Esophagus muscularis mucosa (tissue), 4 donors: ENCODE measurements around the gene MAP3K3. TPM values are rescaled to one million over a fixed set of nuclear protein-coding genes. Genes with fewer than 3 reads are reported as not detected.

Experiments used
- DNase-seq: peaks from one replicate; pipeline ENCODE4 v3.0.0-alpha.2; 2017; ENCODE audit errors: extremely low spot score
- H3K27ac ChIP-seq, 4 donors: fragments of 200-600 bp; sonication (generic); replicated peaks in 1 of 4; 1 replicate in 3 of 4; 2 replicates in 1 of 4; pipeline ENCODE4 v1.5.1; 2016 to 2019; ENCODE audit warnings: mild to moderate bottlenecking in 1 of 4
- H3K27me3 ChIP-seq, 4 donors: fragments of 200-600 bp; sonication (generic); one replicate each; pipeline versions ENCODE4 v1.5.1 to v1.6.0; 2016 to 2019
- H3K36me3 ChIP-seq, 4 donors: fragments of 200-600 bp; sonication (generic); one replicate each; pipeline ENCODE4 v1.5.1; 2016 to 2019
- H3K4me1 ChIP-seq, 4 donors: fragments of 200-600 bp; sonication (generic); one replicate each; pipeline ENCODE4 v1.5.1; 2016 to 2019
- H3K4me3 ChIP-seq, 4 donors: fragments of 200-600 bp; sonication (generic); 1 replicate in 2 of 4; 2 replicates in 2 of 4; pipeline ENCODE4 v1.5.1; 2016 to 2019; ENCODE audit warnings: mild to moderate bottlenecking in 4 of 4, moderate library complexity in 1 of 4
- H3K9me3 ChIP-seq, 4 donors: fragments of 200-600 bp; sonication (generic); 1 replicate in 3 of 4; 2 replicates in 1 of 4; pipeline ENCODE4 v1.5.1; 2016 to 2019
- CTCF ChIP-seq, 3 experiments: fragments of 200-600 bp in 2 of 3; fragments of 450-650 bp in 1 of 3; sonication (generic) in 2 of 3; IDR thresholded peaks; one replicate each; pipeline ENCODE4 v1.5.1; 2017 to 2019; ENCODE audit warnings: antibody characterized with exemption in 3 of 3, mild to moderate bottlenecking in 2 of 3, moderate library complexity in 1 of 3
- EP300 ChIP-seq: sonication (generic); formaldehyde crosslinking; IDR thresholded peaks from one replicate; pipeline ENCODE4 v1.6.1; 2017; ENCODE audit warnings: antibody characterized with exemption
- POLR2A ChIP-seq: fragments of 450-650 bp; IDR thresholded peaks from one replicate; pipeline ENCODE4 v1.6.1; 2017; ENCODE audit warnings: antibody characterized with exemption, moderate library complexity, mild to moderate bottlenecking, low read depth
- POLR2AphosphoS5 ChIP-seq, 2 donors: sonication (generic); formaldehyde crosslinking; IDR thresholded peaks; one replicate each; pipeline ENCODE4 v1.6.1; 2017; ENCODE audit warnings: antibody characterized with exemption in 2 of 2
- WGBS: methylation state at CpG from one replicate; pipeline ENCODE4 v1.1.5; 2018; 5-methylcytosine and 5-hydroxymethylcytosine counted together
- intact Hi-C: fragments of 100-400 bp; cut with DNase I; formaldehyde crosslinking; loops from one replicate; pipeline ENCODE4 v1.15.1; 2023
- total RNA-seq, 4 donors: library from RNA; depleted of rRNA; stranded (reverse); fragments of >200 nt; gene quantifications; one replicate each; pipeline versions ENCODE4 v1.1.0 to v1.2.1, GENCODE V29; 2016

MAP3K3 gene
- total RNA-seq, 4 donors from 2014 or later, result 67.7 to 132 (median 86.6) TPM

DNA sequence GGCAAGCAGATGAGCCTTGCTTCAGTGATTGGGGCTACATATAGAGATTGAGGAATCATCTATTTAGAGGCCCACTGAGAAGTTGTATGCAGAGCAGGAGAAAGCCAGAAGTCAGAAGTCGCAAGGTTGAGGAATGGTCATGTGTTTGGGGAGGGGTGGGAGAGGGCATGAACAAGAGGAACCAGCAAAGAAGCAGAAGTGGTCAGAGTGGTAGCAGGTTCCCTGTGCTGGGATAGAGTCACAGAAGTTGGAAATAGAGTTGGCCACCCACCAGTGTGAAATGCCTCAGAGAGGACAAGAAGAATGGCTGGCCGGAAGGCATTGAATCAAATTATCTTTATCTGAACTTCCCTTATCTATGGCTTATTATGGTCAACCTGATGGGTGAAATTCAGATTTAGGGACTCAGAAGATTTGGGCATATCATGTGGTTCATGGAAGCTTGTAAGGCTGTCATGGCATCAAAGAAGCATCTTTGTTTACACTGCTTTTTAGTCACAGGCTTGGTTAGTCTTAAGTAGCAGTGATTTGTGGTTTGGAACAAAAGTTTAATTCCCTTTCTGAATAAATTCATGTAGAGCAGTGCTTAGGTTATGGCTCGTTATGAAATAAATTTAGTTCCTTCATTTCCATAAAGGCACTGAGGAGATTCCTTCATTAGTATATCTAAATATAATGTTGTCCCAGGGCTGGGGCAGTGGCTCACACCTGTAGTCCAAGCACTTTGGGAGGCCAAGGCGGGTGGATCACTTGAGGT lies 19.7 kb downstream of the MAP3K3 start:
- H3K27me3 ChIP-seq, result no peaks in the 10 kb centered on the region
- H3K4me1 ChIP-seq, result peaks cover 20 to 40% (median 32%) of the 10 kb centered on the region in 4 donors
- 83% methylated on average over 4 of the region's 4 CpGs for WGBS
- intact Hi-C loops, result no loop called here
- no peaks in the 10 kb centered on the region for H3K9me3 ChIP-seq
- H3K36me3 ChIP-seq, result peaks cover 5 to 74% (median 37%) of the 10 kb centered on the region in 4 donors
- no peak for DNase-seq
- no peak overlapping the region for H3K27ac ChIP-seq
- peak in 1 of 2 donors; percentile 10 for TF ChIP-seq POLR2AphosphoS5 (IDR thresholded peaks at IDR 0.05)
- no peak for TF ChIP-seq CTCF (IDR thresholded peaks at IDR 0.05)
- no peak overlapping the region for H3K4me3 ChIP-seq

DNA sequence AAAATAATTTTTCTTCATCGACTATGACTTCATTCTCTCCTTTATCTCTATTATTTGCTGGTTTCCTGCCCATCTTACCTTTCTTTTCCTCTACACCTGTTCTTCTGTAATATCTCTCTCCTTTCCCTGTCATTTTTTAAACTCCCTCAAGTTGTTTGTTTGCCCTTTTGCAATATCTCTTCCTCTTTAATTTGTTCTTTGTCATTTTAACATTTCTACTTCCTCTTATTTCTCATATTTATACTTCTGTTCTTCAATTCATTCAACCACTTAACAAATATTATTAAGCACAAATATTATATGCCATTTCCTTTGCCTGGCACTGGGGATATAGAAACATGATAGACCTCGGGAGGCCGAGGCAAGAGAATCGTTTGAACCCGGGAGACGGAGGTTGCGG lies 22.6 kb downstream of the MAP3K3 start:
- no peak overlapping the region for H3K27ac ChIP-seq
- H3K4me1 ChIP-seq, result peaks cover 10 to 24% (median 19%) of the 10 kb centered on the region in 4 donors
- peaks cover 5 to 79% (median 45%) of the 10 kb centered on the region in 4 donors for H3K36me3 ChIP-seq
- DNase-seq, result no peak
- H3K27me3 ChIP-seq, result no peaks in the 10 kb centered on the region
- H3K9me3 ChIP-seq, result no peaks in the 10 kb centered on the region
- intact Hi-C loops, result no loop called here
- 92% methylated on average over 7 of the region's 7 CpGs for WGBS
- no peak overlapping the region for H3K4me3 ChIP-seq
- TF ChIP-seq EP300 (no peak), CTCF (IDR thresholded peaks at IDR 0.05) (no peak)

GRCh38 chr17:63645775-63646487 lies 23.7 kb downstream of the MAP3K3 start:
- WGBS, result 70% methylated on average over 5 of the region's 5 CpGs
- no peak for TF ChIP-seq POLR2AphosphoS5 (IDR thresholded peaks at IDR 0.05)
- TF ChIP-seq POLR2A, result no peak
- TF ChIP-seq EP300, result no peak
- TF ChIP-seq CTCF (IDR thresholded peaks at IDR 0.05), result no peak
- Histone ChIP-seq H3K27me3 (no peaks in the 10 kb centered on the region), H3K4me1 (peaks cover 5 to 22% (median 19%) of the 10 kb centered on the region in 4 donors), H3K4me3 (no peak overlapping the region), H3K9me3 (no peaks in the 10 kb centered on the region), H3K36me3 (peaks cover 5 to 83% (median 43%) of the 10 kb centered on the region in 4 donors), H3K27ac (peak overlapping the region in 1 of 4 donors; percentile 10)
- intact Hi-C loops, result no loop called here
- DNase-seq, result no peak

- no peak for TF ChIP-seq CTCF (IDR thresholded peaks at IDR 0.05)
- DNase-seq, result no peak
- Histone ChIP-seq H3K27ac (no peak overlapping the region), H3K4me1 (peaks cover under 1 to 22% (median 20%) of the 10 kb centered on the region in 4 donors), H3K9me3 (no peaks in the 10 kb centered on the region), H3K27me3 (no peaks in the 10 kb centered on the region), H3K4me3 (no peak overlapping the region), H3K36me3 (peaks cover 5 to 78% (median 46%) of the 10 kb centered on the region in 4 donors)
- 70% methylated on average over 1 of the region's 1 CpG for WGBS
- intact Hi-C loops, result no loop called here
Observed at GRCh38 chr17:63646488-63646806, 24.2 kb downstream of the MAP3K3 start.
